ENCODE data around the gene CASP12.

CASP12 gene

DNA sequence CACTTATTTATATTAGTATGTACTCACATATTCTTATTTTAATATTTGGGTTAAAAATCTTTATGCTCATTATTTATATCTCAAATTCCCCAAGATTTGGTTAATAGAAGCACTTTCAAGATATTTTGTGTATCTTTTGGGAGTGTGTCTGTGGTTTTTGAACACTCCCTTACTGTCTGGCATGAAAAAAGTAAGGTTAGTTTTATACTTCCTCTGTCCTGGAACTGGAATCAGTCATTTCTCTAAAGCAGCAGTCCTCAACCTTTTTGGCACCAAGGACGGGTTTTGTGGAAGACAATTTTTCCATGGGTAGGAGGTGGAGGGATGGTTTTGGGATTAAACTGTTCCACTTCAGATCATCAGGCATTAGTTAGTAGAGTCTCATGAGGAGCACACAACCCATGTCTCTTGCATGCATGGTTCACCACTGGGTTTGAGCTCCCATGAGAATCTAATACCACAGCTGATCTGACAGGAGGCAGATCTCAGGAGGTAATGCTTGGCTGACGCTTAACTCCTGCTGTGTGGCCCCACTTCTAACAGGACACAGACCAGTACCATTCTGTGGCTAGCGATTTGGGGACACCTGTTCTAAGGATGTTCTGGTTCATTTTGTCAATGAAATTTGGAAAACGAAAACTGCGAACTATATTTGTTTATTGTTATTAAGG, 60.2 kb downstream of the CASP12 start:
- DNase-seq (ENCODE audit: low read depth in 2 of 2) = no peak

DNA sequence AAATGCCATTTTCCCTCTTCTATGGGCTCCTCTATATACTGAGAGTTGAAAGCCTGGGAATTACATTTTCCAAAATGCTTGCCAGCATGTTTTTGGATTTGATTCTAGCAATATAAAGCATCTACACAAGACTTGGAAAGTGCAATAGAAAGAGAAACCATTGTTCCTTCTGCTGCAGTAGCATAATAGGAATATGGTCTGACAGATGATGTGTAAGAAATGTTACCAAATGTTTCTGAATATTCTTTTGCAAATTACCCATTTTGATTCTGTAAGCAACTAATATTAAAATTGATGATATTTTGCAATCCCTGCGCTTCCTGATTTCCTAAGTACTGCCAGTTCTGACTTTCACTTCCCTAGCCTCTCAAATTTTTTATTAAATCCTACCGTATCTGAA, 61.6 kb downstream of the CASP12 start:
- no peak for DNase-seq (ENCODE audit: low read depth in 2 of 2)
